ENCODE data around the gene PRR20A.
"Not testable (repeated sequence)": the region's sequence is repeated elsewhere in the genome, so short reads cannot be mapped to it uniquely, and the experiment has no call there.

GRCh38 chr13:57140235-57140968, at the start of gene PRR20A:
- TF ChIP-seq CTCF, POLR2A (IDR thresholded peaks at IDR 0.05): not testable (repeated sequence)

Data from testis (tissue), 2 donors.